Sigmoid colon (tissue), 4 donors: ENCODE data around the gene ARF1.

Experiments used
- CTCF ChIP-seq, 4 experiments: fragments of 450-650 bp in 3 of 4; fragments of 200-600 bp in 1 of 4; IDR thresholded peaks; one replicate each; pipeline ENCODE4 v1.5.1; 2016 to 2019; ENCODE audit warnings: antibody characterized with exemption in 4 of 4, mild to moderate bottlenecking in 3 of 4, moderate library complexity in 2 of 4
- EP300 ChIP-seq, 4 donors: sonication (generic); formaldehyde crosslinking; IDR thresholded peaks; one replicate each; pipeline ENCODE4 v1.6.1; 2017; ENCODE audit warnings: antibody characterized with exemption in 4 of 4
- POLR2A ChIP-seq, 2 donors: fragments of 450-650 bp; IDR thresholded peaks; one replicate each; pipeline ENCODE4 v1.6.1; 2016; ENCODE audit warnings: antibody characterized with exemption in 2 of 2, mild to moderate bottlenecking in 2 of 2, moderate library complexity in 2 of 2
- POLR2AphosphoS5 ChIP-seq, 4 donors: sonication (generic); formaldehyde crosslinking; IDR thresholded peaks; one replicate each; pipeline ENCODE4 v1.6.1; 2017; ENCODE audit warnings: antibody characterized with exemption in 4 of 4

- TF ChIP-seq CTCF (IDR thresholded peaks at IDR 0.05) (no peak), POLR2A (IDR thresholded peaks at IDR 0.05) (no peak), POLR2AphosphoS5 (IDR thresholded peaks at IDR 0.05) (no peak), EP300 (IDR thresholded peaks at IDR 0.05) (no peak)
Observed at GRCh38 chr1:228077565-228078330, 4.8 kb upstream of the ARF1 start.
